Duodenal mucosa (tissue), 2 donors: ENCODE data around the gene TMEM120B.

Experiments
- H3K27ac ChIP-seq: one replicate; pipeline ENCODE4 v1.7.0; 2013; ENCODE audit warnings: low read depth, low read length
- H3K27me3 ChIP-seq, 2 donors: one replicate each; pipeline ENCODE4 v1.7.0; 2013; ENCODE audit warnings: low read length in 2 of 2, control low read depth in 1 of 2; ENCODE audit not compliant: insufficient read depth in 2 of 2, control insufficient read depth in 1 of 2
- H3K36me3 ChIP-seq, 2 donors: one replicate each; pipeline ENCODE4 v1.7.0; 2013; ENCODE audit warnings: low read length in 2 of 2, control low read depth in 1 of 2; ENCODE audit not compliant: insufficient read depth in 2 of 2, control insufficient read depth in 1 of 2
- H3K4me1 ChIP-seq, 2 donors: one replicate each; pipeline ENCODE4 v1.7.0; 2013; ENCODE audit warnings: low read length in 2 of 2, control low read depth in 1 of 2; ENCODE audit not compliant: insufficient read depth in 2 of 2, control insufficient read depth in 1 of 2
- H3K4me3 ChIP-seq, 2 donors: one replicate each; pipeline ENCODE4 v1.7.0; 2013; ENCODE audit warnings: low read length in 2 of 2, low read depth in 1 of 2
- H3K9ac ChIP-seq, 2 donors: one replicate each; pipeline ENCODE4 v1.7.0; 2013; ENCODE audit warnings: low read length in 2 of 2, low read depth in 1 of 2
- H3K9me3 ChIP-seq, 2 donors: one replicate each; pipeline ENCODE4 v1.7.0; 2013; ENCODE audit warnings: low read length in 2 of 2, control low read depth in 1 of 2; ENCODE audit not compliant: control insufficient read depth in 1 of 2

Gene TMEM120B

GRCh38 chr12:121814429-121815119 lies 102.0 kb downstream of the TMEM120B start:
- Histone ChIP-seq H3K36me3 (peaks cover 31 to 72% of the 10 kb centered on the region in 2 donors), H3K27ac (no peak overlapping the region), H3K27me3 (no peaks in the 10 kb centered on the region), H3K9me3 (no peaks in the 10 kb centered on the region), H3K9ac (no peak overlapping the region), H3K4me3 (no peak overlapping the region), H3K4me1 (peaks cover 27 to 30% of the 10 kb centered on the region in 2 donors)

GRCh38 chr12:121815263-121815662 lies 102.7 kb downstream of the TMEM120B start:
- H3K9me3 ChIP-seq: no peaks in the 10 kb centered on the region
- peaks cover 27 to 30% of the 10 kb centered on the region in 2 donors for H3K4me1 ChIP-seq
- no peak overlapping the region for H3K4me3 ChIP-seq
- H3K36me3 ChIP-seq: peaks cover 38 to 72% of the 10 kb centered on the region in 2 donors
- no peak overlapping the region for H3K9ac ChIP-seq
- H3K27ac ChIP-seq: no peak overlapping the region
- no peaks in the 10 kb centered on the region for H3K27me3 ChIP-seq

GRCh38 chr12:121816925-121817647 lies 104.5 kb downstream of the TMEM120B start:
- H3K9ac ChIP-seq: no peak overlapping the region
- no peaks in the 10 kb centered on the region for H3K27me3 ChIP-seq
- peaks cover 39 to 78% of the 10 kb centered on the region in 2 donors for H3K36me3 ChIP-seq

DNA sequence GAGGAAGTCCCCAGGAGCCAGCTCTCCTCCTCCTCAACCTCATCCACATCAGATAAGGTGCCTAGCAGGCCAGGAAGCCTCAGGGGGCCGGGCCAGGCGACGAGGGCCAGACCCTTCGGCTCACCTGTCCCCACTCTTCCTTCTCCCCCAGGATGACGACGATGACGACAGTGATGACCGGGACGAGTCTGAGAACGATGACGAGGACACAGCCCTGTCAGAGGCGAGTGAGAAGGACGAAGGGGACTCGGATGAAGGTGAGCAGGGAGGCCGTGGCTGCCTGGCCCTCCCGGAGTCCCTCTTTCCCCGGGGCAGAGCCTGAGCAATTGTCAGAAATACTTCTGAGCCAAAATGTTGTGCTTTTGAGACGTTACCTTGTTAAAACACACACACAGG lies 105.1 kb downstream of the TMEM120B start:
- H3K4me3 ChIP-seq: no peak overlapping the region
- H3K9ac ChIP-seq: no peak overlapping the region
- peaks cover 41 to 83% of the 10 kb centered on the region in 2 donors for H3K36me3 ChIP-seq
- no peak overlapping the region for H3K27ac ChIP-seq
- H3K4me1 ChIP-seq: peaks cover 11 to 13% of the 10 kb centered on the region in 2 donors
- H3K27me3 ChIP-seq: no peaks in the 10 kb centered on the region
- H3K9me3 ChIP-seq: no peaks in the 10 kb centered on the region

More at GRCh38 chr12:121816925-121817647, 104.5 kb downstream of the TMEM120B start:
- no peaks in the 10 kb centered on the region for H3K9me3 ChIP-seq
- no peak overlapping the region for H3K4me3 ChIP-seq
- no peak overlapping the region for H3K27ac ChIP-seq
- peaks cover 11 to 15% of the 10 kb centered on the region in 2 donors for H3K4me1 ChIP-seq

GRCh38 chr12:121819212-121819949 lies 106.8 kb downstream of the TMEM120B start:
- Histone ChIP-seq H3K4me1 (no peaks in the 10 kb centered on the region), H3K9ac (no peak overlapping the region), H3K9me3 (no peaks in the 10 kb centered on the region), H3K27me3 (no peaks in the 10 kb centered on the region), H3K27ac (no peak overlapping the region), H3K36me3 (peaks cover 46 to 88% of the 10 kb centered on the region in 2 donors), H3K4me3 (no peak overlapping the region)

DNA sequence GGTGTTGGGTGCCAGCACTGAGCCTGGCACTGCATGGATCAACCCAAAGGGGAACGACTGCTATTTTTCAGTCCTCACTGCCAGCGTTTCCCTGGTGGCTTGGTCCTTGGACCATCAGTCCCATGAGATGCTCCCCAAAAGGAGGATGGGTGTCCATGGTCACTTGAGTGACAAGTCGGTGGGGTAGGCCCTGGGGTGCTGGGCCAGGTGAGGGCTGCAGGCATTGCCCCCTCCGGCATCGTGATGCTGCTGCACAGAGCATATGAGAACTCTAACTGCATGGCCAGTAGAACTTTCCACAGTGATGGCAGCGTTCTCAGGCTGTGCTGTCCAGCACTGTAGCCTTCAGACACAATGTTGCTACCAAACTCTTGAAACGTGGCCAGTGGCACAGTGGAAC lies 107.5 kb downstream of the TMEM120B start:
- Histone ChIP-seq H3K36me3 (peaks cover 46 to 84% of the 10 kb centered on the region in 2 donors), H3K4me1 (no peaks in the 10 kb centered on the region), H3K27ac (no peak overlapping the region), H3K27me3 (no peaks in the 10 kb centered on the region), H3K9me3 (no peaks in the 10 kb centered on the region), H3K4me3 (no peak overlapping the region), H3K9ac (no peak overlapping the region)

DNA sequence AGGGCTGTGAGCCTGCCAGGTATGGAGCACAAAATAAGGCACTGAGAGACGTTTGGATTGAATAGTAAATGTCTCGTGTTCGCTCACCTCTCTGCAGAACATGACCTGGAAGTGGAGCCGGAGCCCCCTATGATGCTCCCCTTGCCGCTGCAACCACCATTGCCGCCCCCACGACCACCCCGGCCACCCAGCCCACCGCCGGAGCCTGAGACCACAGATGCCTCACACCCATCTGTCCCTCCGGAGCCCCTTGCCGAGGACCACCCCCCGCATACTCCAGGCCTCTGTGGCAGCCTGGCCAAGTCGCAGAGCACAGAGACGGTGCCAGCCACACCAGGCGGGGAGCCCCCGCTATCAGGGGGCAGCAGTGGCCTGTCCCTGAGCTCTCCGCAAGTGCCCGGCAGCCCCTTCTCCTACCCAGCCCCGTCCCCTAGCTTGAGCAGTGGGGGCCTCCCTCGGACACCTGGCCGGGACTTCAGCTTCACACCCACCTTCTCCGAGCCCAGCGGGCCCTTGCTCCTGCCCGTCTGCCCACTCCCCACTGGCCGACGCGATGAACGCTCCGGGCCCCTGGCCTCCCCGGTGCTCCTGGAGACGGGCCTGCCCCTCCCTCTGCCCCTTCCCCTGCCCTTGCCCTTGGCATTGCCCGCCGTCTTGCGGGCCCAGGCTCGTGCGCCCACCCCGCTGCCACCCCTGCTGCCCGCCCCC lies 110.0 kb downstream of the TMEM120B start:
- Histone ChIP-seq H3K9ac (no peak overlapping the region), H3K9me3 (no peaks in the 10 kb centered on the region), H3K27me3 (no peaks in the 10 kb centered on the region), H3K36me3 (peaks cover 43 to 78% of the 10 kb centered on the region in 2 donors), H3K27ac (no peak overlapping the region), H3K4me1 (no peaks in the 10 kb centered on the region), H3K4me3 (no peak overlapping the region)

- no peak overlapping the region for H3K4me3 ChIP-seq
- H3K36me3 ChIP-seq: peaks cover 43 to 78% of the 10 kb centered on the region in 2 donors
- H3K4me1 ChIP-seq: no peaks in the 10 kb centered on the region
- H3K27me3 ChIP-seq: no peaks in the 10 kb centered on the region
- H3K27ac ChIP-seq: no peak overlapping the region
- H3K9ac ChIP-seq: no peak overlapping the region
- no peaks in the 10 kb centered on the region for H3K9me3 ChIP-seq
These were observed 110.7 kb downstream of the TMEM120B start for GRCh38 chr12:121823101-121823726.

- Histone ChIP-seq H3K36me3 (peaks cover 48 to 79% of the 10 kb centered on the region in 2 donors), H3K4me1 (no peaks in the 10 kb centered on the region), H3K9ac (no peak overlapping the region), H3K9me3 (no peaks in the 10 kb centered on the region), H3K27me3 (no peaks in the 10 kb centered on the region), H3K4me3 (no peak overlapping the region), H3K27ac (no peak overlapping the region)
These were observed 111.2 kb downstream of the TMEM120B start for GRCh38 chr12:121823727-121824115.
